ENCODE results near the gene TPSAB1. TPM values are rescaled to one million over a fixed set of nuclear protein-coding genes. Genes with fewer than 3 reads are reported as not detected.
"Not testable (repeated sequence)": the region's sequence is repeated elsewhere in the genome, so short reads cannot be mapped to it uniquely, and the experiment has no call there.

TPSAB1 gene
- total and polyA plus RNA-seq, 5 donors from 2014 or later: not detected

DNA sequence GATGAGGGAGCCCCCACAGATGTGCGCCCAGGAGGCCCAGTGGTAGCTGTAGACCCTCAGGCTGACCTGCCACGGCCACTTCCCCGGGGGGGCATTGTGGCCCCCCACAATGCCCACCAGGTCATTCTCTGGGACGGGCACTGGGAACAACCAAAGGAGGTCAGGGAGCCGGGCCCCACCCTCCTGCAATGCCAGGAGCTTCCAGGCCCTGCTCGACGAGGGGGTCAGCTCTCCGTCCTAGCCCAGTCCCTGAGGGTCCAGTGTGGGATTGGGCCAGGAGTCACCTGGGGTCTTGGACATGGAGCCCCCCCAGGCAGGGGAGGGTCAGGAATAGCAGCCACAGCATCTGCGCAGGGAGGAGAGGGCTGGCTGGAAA, 22.3 kb downstream of the TPSAB1 start:
- H3K9me3 Mint-ChIP-seq: peaks cover 0 to 3% (median 0%) of the 10 kb centered on the region in 7 donors
- peaks cover 10% of the 10 kb centered on the region for H3K27me3 Mint-ChIP-seq
- Histone ChIP-seq H3K27ac (ENCODE audit: insufficient read depth, low read length, poor library complexity, severe bottlenecking) (no peak overlapping the region), H3K4me1 (ENCODE audit: control insufficient read depth, insufficient read depth, low read length, poor library complexity, severe bottlenecking) (peaks cover 8% of the 10 kb centered on the region), H3K36me3 (ENCODE audit: control insufficient read depth, insufficient read depth, low read length) (no peaks in the 10 kb centered on the region), H3K4me3 (ENCODE audit: low read depth, low read length) (no peak overlapping the region), H3K9me3 (ENCODE audit: control insufficient read depth in 2 of 2, low read length in 2 of 2) (no peaks in the 10 kb centered on the region), H3K27me3 (ENCODE audit: control insufficient read depth, insufficient read depth, low read length) (no peaks in the 10 kb centered on the region)
- no peak for DNase-seq
- no peak overlapping the region for H3K27ac Mint-ChIP-seq
- H3K4me1 Mint-ChIP-seq: peaks cover 0 to 7% (median 1%) of the 10 kb centered on the region in 4 donors
- ATAC-seq (ENCODE audit: low read depth in 2 of 2): no peak
- no peaks in the 10 kb centered on the region for H3K36me3 Mint-ChIP-seq
- H3K4me3 Mint-ChIP-seq: no peak overlapping the region

DNA sequence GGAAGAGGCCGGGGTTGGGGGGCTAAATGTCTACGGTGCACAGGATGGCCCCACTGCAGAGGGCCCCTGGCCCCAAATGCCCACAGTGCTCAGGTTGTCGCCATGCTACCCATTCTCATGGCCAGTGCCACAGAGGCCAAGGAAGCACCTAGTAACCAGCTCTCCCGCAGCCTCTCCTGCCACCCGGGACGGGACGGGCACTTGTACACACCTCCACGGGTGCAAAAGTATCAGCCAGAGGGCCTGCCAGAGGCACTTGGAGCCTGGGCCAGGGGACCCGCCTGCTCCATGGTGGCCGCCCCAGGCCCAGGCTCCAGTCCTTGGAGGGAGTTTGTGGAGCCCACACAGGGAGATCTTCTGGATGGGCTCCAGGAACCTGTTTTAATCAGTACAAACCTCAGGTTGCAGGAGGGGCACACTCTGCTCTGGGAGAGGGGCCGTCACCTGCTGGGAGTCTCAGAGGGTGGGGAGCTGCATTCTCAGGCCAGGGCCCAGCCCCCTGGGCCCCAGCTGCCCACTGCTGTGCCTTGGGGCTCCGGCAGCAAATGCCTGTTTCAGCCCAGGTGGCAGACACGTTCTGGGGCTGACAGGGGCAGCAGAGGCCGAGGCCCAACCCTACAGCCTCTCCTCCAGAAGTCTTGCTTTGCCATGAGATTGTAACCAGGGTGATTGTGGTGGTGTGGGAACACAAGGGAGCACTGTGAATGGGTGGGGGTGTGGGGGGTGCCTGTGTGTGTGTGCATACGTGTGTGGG, 23.3 kb downstream of the TPSAB1 start:
- ATAC-seq (ENCODE audit: low read depth in 2 of 2): no peak
- Mint-ChIP-seq H3K27me3 (peaks cover 10% of the 10 kb centered on the region), H3K4me1 (peaks cover 0 to 7% (median under 1%) of the 10 kb centered on the region in 4 donors), H3K4me3 (no peak overlapping the region), H3K27ac (no peak overlapping the region), H3K36me3 (no peaks in the 10 kb centered on the region), H3K9me3 (peaks cover 0 to 3% (median 0%) of the 10 kb centered on the region in 7 donors)
- H3K4me1 ChIP-seq (ENCODE audit: control insufficient read depth, insufficient read depth, low read length, poor library complexity, severe bottlenecking): peaks cover 7% of the 10 kb centered on the region
- H3K36me3 ChIP-seq (ENCODE audit: control insufficient read depth, insufficient read depth, low read length): no peaks in the 10 kb centered on the region
- DNase-seq: no peak
- H3K4me3 ChIP-seq (ENCODE audit: low read depth, low read length): no peak overlapping the region
- no peaks in the 10 kb centered on the region for H3K27me3 ChIP-seq (ENCODE audit: control insufficient read depth, insufficient read depth, low read length)
- H3K9me3 ChIP-seq (ENCODE audit: control insufficient read depth in 2 of 2, low read length in 2 of 2): no peaks in the 10 kb centered on the region
- H3K27ac ChIP-seq (ENCODE audit: insufficient read depth, low read length, poor library complexity, severe bottlenecking): no peak overlapping the region

DNA sequence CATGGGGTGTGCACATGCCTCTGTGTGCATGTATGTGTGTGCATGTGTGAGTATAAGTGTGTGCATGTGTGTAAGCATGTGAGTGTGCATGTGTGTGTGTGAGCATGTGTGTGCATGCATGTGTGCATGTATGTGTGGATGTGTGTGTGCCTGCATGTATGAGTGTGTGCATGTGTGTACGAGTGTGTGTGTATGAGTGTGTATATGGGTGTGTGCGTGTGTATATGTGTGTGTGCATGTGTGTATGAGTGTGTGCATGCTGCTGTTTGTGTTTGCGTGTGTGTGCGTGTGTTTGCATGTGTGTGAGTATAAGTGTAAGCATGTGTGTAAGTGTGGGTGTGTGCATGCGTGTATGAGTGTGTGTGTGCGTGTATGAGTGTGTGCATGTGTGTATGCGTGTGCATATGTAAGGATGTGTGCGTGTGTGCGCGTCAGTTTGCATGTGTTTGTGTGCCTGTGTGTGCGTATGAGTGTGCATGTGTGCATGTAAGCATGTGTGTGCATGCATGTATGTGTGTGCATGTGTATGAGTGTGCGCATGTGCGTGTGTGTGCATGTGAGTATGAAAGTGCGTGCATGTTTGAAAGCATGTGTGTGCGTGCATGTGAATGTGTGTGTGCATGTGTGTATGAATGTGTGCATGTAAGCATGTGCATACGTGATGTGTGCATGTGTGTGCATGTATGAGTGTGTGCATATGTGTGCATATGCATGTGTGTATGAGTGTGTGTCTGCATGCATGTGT, 24.0 kb downstream of the TPSAB1 start:
- Mint-ChIP-seq H3K4me3 (no peak overlapping the region), H3K27ac (peak overlapping the region in 1 of 3 donors; percentile 48), H3K27me3 (peaks cover 6% of the 10 kb centered on the region), H3K36me3 (no peaks in the 10 kb centered on the region), H3K4me1 (peaks cover 0 to 2% (median 0%) of the 10 kb centered on the region in 4 donors), H3K9me3 (peaks cover 0 to 3% (median 0%) of the 10 kb centered on the region in 7 donors)
- Histone ChIP-seq H3K9me3 (ENCODE audit: control insufficient read depth in 2 of 2, low read length in 2 of 2) (no peaks in the 10 kb centered on the region), H3K4me3 (ENCODE audit: low read depth, low read length) (no peak overlapping the region), H3K4me1 (ENCODE audit: control insufficient read depth, insufficient read depth, low read length, poor library complexity, severe bottlenecking) (no peaks in the 10 kb centered on the region), H3K36me3 (ENCODE audit: control insufficient read depth, insufficient read depth, low read length) (no peaks in the 10 kb centered on the region), H3K27ac (ENCODE audit: insufficient read depth, low read length, poor library complexity, severe bottlenecking) (no peak overlapping the region), H3K27me3 (ENCODE audit: control insufficient read depth, insufficient read depth, low read length) (no peaks in the 10 kb centered on the region)
- ATAC-seq (ENCODE audit: low read depth in 2 of 2): no peak
- no peak for DNase-seq

GRCh38 chr16:1265090-1265630, 24.7 kb downstream of the TPSAB1 start:
- Mint-ChIP-seq H3K4me3 (no peak overlapping the region), H3K27me3 (peaks cover 7% of the 10 kb centered on the region), H3K27ac (no peak overlapping the region), H3K9me3 (peaks cover 0 to 3% (median 0%) of the 10 kb centered on the region in 7 donors), H3K36me3 (no peaks in the 10 kb centered on the region), H3K4me1 (peaks cover 0 to 2% (median 0%) of the 10 kb centered on the region in 4 donors)
- Histone ChIP-seq H3K4me1 (ENCODE audit: control insufficient read depth, insufficient read depth, low read length, poor library complexity, severe bottlenecking) (no peaks in the 10 kb centered on the region), H3K27me3 (ENCODE audit: control insufficient read depth, insufficient read depth, low read length) (no peaks in the 10 kb centered on the region), H3K36me3 (ENCODE audit: control insufficient read depth, insufficient read depth, low read length) (no peaks in the 10 kb centered on the region), H3K4me3 (ENCODE audit: low read depth, low read length) (no peak overlapping the region), H3K9me3 (ENCODE audit: control insufficient read depth in 2 of 2, low read length in 2 of 2) (no peaks in the 10 kb centered on the region), H3K27ac (ENCODE audit: insufficient read depth, low read length, poor library complexity, severe bottlenecking) (no peak overlapping the region)
- no peak for DNase-seq
- ATAC-seq (ENCODE audit: low read depth in 2 of 2): no peak

- no peaks in the 10 kb centered on the region for H3K27me3 ChIP-seq (ENCODE audit: control insufficient read depth, insufficient read depth, low read length)
- no peaks in the 10 kb centered on the region for H3K9me3 ChIP-seq (ENCODE audit: control insufficient read depth in 2 of 2, low read length in 2 of 2)
- H3K27ac ChIP-seq (ENCODE audit: insufficient read depth, low read length, poor library complexity, severe bottlenecking): no peak overlapping the region
- DNase-seq (no peak), ATAC-seq (ENCODE audit: low read depth in 2 of 2) (no peak)
- H3K4me3 ChIP-seq (ENCODE audit: low read depth, low read length): no peak overlapping the region
- H3K36me3 Mint-ChIP-seq: no peaks in the 10 kb centered on the region
- H3K4me1 ChIP-seq (ENCODE audit: control insufficient read depth, insufficient read depth, low read length, poor library complexity, severe bottlenecking): no peaks in the 10 kb centered on the region
- H3K36me3 ChIP-seq (ENCODE audit: control insufficient read depth, insufficient read depth, low read length): no peaks in the 10 kb centered on the region
- no peak overlapping the region for H3K27ac Mint-ChIP-seq
- H3K4me1 Mint-ChIP-seq: no peaks in the 10 kb centered on the region
- peaks cover 0 to 3% (median 0%) of the 10 kb centered on the region in 7 donors for H3K9me3 Mint-ChIP-seq
- H3K4me3 Mint-ChIP-seq: no peak overlapping the region
- H3K27me3 Mint-ChIP-seq: peaks cover 5% of the 10 kb centered on the region
Observed at GRCh38 chr16:1265826-1266225, 25.3 kb downstream of the TPSAB1 start.

DNA sequence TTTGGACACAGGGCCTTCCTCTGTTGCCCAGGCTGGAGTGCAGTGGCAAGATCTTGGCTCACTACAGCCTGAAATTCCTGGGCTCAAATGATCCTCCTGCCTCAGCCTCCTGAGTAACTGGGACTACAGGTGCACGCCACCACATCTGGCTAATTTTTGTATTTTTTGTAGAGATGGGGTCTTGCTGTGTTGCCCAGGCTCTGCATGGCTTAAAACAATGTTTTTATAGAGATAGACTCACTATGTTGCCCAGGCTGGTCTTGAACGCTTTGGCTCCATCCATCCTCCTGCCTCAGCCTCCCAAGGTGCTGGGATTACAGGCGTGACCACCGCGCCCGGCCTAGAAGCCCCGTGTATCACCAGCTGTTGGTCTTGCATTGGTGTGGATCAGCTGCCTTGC, 28.9 kb downstream of the TPSAB1 start:
- not testable (repeated sequence) for H3K36me3 ChIP-seq (ENCODE audit: control insufficient read depth, insufficient read depth, low read length); DNase-seq; H3K4me3 Mint-ChIP-seq; H3K27me3 Mint-ChIP-seq; H3K9me3 Mint-ChIP-seq; H3K4me1 ChIP-seq (ENCODE audit: control insufficient read depth, insufficient read depth, low read length, poor library complexity, severe bottlenecking); H3K36me3 Mint-ChIP-seq; H3K27ac ChIP-seq (ENCODE audit: insufficient read depth, low read length, poor library complexity, severe bottlenecking); H3K27ac Mint-ChIP-seq; H3K9me3 ChIP-seq (ENCODE audit: control insufficient read depth in 2 of 2, low read length in 2 of 2); H3K27me3 ChIP-seq (ENCODE audit: control insufficient read depth, insufficient read depth, low read length); H3K4me1 Mint-ChIP-seq; H3K4me3 ChIP-seq (ENCODE audit: low read depth, low read length); ATAC-seq (ENCODE audit: low read depth in 2 of 2)

DNA sequence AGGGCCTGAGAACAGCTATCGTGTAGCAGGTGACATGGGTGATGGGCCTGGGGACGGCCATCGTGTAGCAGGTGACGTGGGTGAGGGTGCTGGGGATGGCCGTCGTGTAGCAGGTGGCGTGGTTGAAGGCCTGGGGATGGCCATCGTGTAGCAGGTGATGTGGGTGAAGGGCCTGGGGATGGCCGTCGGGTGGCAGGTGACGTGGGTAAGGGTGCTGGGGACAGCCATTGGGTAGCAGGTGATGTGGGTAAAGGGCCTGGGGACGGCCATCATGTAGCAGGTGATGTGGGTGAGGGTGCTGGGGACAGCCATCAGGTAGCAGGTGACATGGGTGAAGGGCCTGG, 30.8 kb downstream of the TPSAB1 start:
- Histone ChIP-seq H3K4me3 (ENCODE audit: low read depth, low read length) (no peak overlapping the region), H3K36me3 (ENCODE audit: control insufficient read depth, insufficient read depth, low read length) (no peaks in the 10 kb centered on the region), H3K27ac (ENCODE audit: insufficient read depth, low read length, poor library complexity, severe bottlenecking) (no peak overlapping the region), H3K4me1 (ENCODE audit: control insufficient read depth, insufficient read depth, low read length, poor library complexity, severe bottlenecking) (no peaks in the 10 kb centered on the region), H3K9me3 (ENCODE audit: control insufficient read depth in 2 of 2, low read length in 2 of 2) (no peaks in the 10 kb centered on the region), H3K27me3 (ENCODE audit: control insufficient read depth, insufficient read depth, low read length) (no peaks in the 10 kb centered on the region)
- ATAC-seq (ENCODE audit: low read depth in 2 of 2) (no peak), DNase-seq (no peak)
- Mint-ChIP-seq H3K4me1 (peaks cover 0 to 2% (median 0%) of the 10 kb centered on the region in 4 donors), H3K27me3 (peaks cover 4% of the 10 kb centered on the region), H3K4me3 (no peak overlapping the region), H3K27ac (no peak overlapping the region), H3K36me3 (no peaks in the 10 kb centered on the region), H3K9me3 (no peaks in the 10 kb centered on the region)

Measured in CD4-positive, CD25-positive, alpha-beta regulatory T cell (primary cell).